Sigmoid colon (tissue), 7 donors: ENCODE results near the gene KLK14. TPM values are rescaled to one million over a fixed set of nuclear protein-coding genes. Genes with fewer than 3 reads are reported as not detected.

Experiments used
- DNase-seq: peaks from one replicate; pipeline ENCODE4 v3.0.0-alpha.2; 2019
- H3K27ac ChIP-seq, 4 donors: fragments of 200-600 bp; sonication (generic); one replicate each; pipeline ENCODE4 v1.5.1; 2016 to 2019; ENCODE audit warnings: mild to moderate bottlenecking in 1 of 4
- H3K27me3 ChIP-seq, 3 donors: fragments of 200-600 bp; sonication (generic); one replicate each; pipeline ENCODE4 v1.5.1; 2019; ENCODE audit warnings: mild to moderate bottlenecking in 1 of 3
- H3K36me3 ChIP-seq, 4 donors: fragments of 200-600 bp; sonication (generic); one replicate each; pipeline ENCODE4 v1.5.1; 2016 to 2019
- H3K4me1 ChIP-seq, 4 donors: fragments of 200-600 bp; sonication (generic); one replicate each; pipeline ENCODE4 v1.5.1; 2017 to 2019
- H3K4me3 ChIP-seq, 4 donors: fragments of 200-600 bp; sonication (generic); one replicate each; pipeline ENCODE4 v1.5.1; 2017 to 2019; ENCODE audit warnings: mild to moderate bottlenecking in 2 of 4, moderate library complexity in 1 of 4
- H3K9me3 ChIP-seq, 4 donors: fragments of 200-600 bp in 3 of 4; sonication (generic) in 3 of 4; one replicate each; pipeline versions ENCODE4 v1.5.1 to v1.6.1; 2013 to 2019
- CTCF ChIP-seq, 4 experiments: fragments of 450-650 bp in 3 of 4; fragments of 200-600 bp in 1 of 4; IDR thresholded peaks; one replicate each; pipeline ENCODE4 v1.5.1; 2016 to 2019; ENCODE audit warnings: antibody characterized with exemption in 4 of 4, mild to moderate bottlenecking in 3 of 4, moderate library complexity in 2 of 4
- EP300 ChIP-seq, 4 donors: sonication (generic); formaldehyde crosslinking; IDR thresholded peaks; one replicate each; pipeline ENCODE4 v1.6.1; 2017; ENCODE audit warnings: antibody characterized with exemption in 4 of 4
- POLR2A ChIP-seq, 2 donors: fragments of 450-650 bp; IDR thresholded peaks; one replicate each; pipeline ENCODE4 v1.6.1; 2016; ENCODE audit warnings: antibody characterized with exemption in 2 of 2, mild to moderate bottlenecking in 2 of 2, moderate library complexity in 2 of 2
- POLR2AphosphoS5 ChIP-seq, 4 donors: sonication (generic); formaldehyde crosslinking; IDR thresholded peaks; one replicate each; pipeline ENCODE4 v1.6.1; 2017; ENCODE audit warnings: antibody characterized with exemption in 4 of 4
- WGBS, 2 donors: extraction: QIAGEN DNeasy Blood & Tissue Kit; methylation state at CpG; one replicate each; pipeline ENCODE4 v1.1.7; 2013; 5-methylcytosine and 5-hydroxymethylcytosine counted together
- intact Hi-C: fragments of 100-400 bp; cut with DNase I; formaldehyde crosslinking; loops from one replicate; pipeline ENCODE4 v1.15.1; 2023
- polyA plus RNA-seq, 3 donors: library from polyadenylated mRNA; stranded (reverse); fragments of 200-250 nt; gene quantifications; one replicate each; pipeline ENCODE4 v1.2.3, GENCODE V29; 2013
- total RNA-seq, 4 donors: library from RNA; depleted of rRNA; stranded (reverse); fragments of >200 nt; gene quantifications; one replicate each; pipeline ENCODE4 v1.1.0, GENCODE V29; 2016
- donor health status: healthy with polysubstance abuse.
- donor health status: Bipolar disorder and iron deficiency.
- donor health status: healthy.

KLK14 gene
- total and polyA plus RNA-seq, 7 donors, result 0.51 TPM; not detected in 6

- no peak for TF ChIP-seq EP300 (IDR thresholded peaks at IDR 0.05)
- H3K36me3 ChIP-seq, result no peaks in the 10 kb centered on the region
- H3K9me3 ChIP-seq, result no peaks in the 10 kb centered on the region
- 70 to 71% methylated on average over 8 of the region's 8 CpGs for WGBS, 2 donors
- DNase-seq, result no peak
- intact Hi-C loops, result no loop called here
- peaks cover 0 to 5% (median 0%) of the 10 kb centered on the region in 4 donors for H3K4me1 ChIP-seq
- H3K4me3 ChIP-seq, result no peak overlapping the region
- H3K27me3 ChIP-seq, result no peaks in the 10 kb centered on the region
- H3K27ac ChIP-seq, result no peak overlapping the region
Observed at GRCh38 chr19:51090471-51090870, 7.8 kb upstream of the KLK14 start.

- Histone ChIP-seq H3K9me3 (no peaks in the 10 kb centered on the region), H3K4me1 (no peaks in the 10 kb centered on the region), H3K36me3 (no peaks in the 10 kb centered on the region), H3K27me3 (no peaks in the 10 kb centered on the region), H3K4me3 (no peak overlapping the region), H3K27ac (no peak overlapping the region)
- WGBS, 2 donors, result 88 to 93% methylated on average over 17 of the region's 17 CpGs
- no peak for DNase-seq
- no peak for TF ChIP-seq POLR2A (IDR thresholded peaks at IDR 0.05)
- TF ChIP-seq EP300 (IDR thresholded peaks at IDR 0.05), result no peak
- TF ChIP-seq CTCF (IDR thresholded peaks at IDR 0.05), result no peak
- TF ChIP-seq POLR2AphosphoS5 (IDR thresholded peaks at IDR 0.05), result no peak
- intact Hi-C loops, result no loop called here
Observed at GRCh38 chr19:51089786-51090185, 7.1 kb upstream of the KLK14 start.

GRCh38 chr19:51086153-51086850 lies 3.6 kb upstream of the KLK14 start:
- Histone ChIP-seq H3K9me3 (no peaks in the 10 kb centered on the region), H3K27ac (no peak overlapping the region), H3K4me3 (no peak overlapping the region), H3K4me1 (no peaks in the 10 kb centered on the region), H3K36me3 (no peaks in the 10 kb centered on the region), H3K27me3 (peaks cover 0 to 9% (median 0%) of the 10 kb centered on the region in 3 donors)
- WGBS, 2 donors, result 88 to 90% methylated on average over 18 of the region's 18 CpGs
- TF ChIP-seq POLR2A (IDR thresholded peaks at IDR 0.05) (no peak), CTCF (IDR thresholded peaks at IDR 0.05) (no peak)
- no peak for DNase-seq
- intact Hi-C loops, result no loop called here

GRCh38 chr19:51084505-51084904 lies 1.8 kb upstream of the KLK14 start:
- TF ChIP-seq EP300 (IDR thresholded peaks at IDR 0.05), result no peak
- TF ChIP-seq CTCF (IDR thresholded peaks at IDR 0.05), result no peak
- TF ChIP-seq POLR2A (IDR thresholded peaks at IDR 0.05), result no peak
- no peak for TF ChIP-seq POLR2AphosphoS5 (IDR thresholded peaks at IDR 0.05)
- peaks cover 0 to 11% (median 0%) of the 10 kb centered on the region in 3 donors for H3K27me3 ChIP-seq
- no peak overlapping the region for H3K27ac ChIP-seq
- intact Hi-C loops, result no loop called here
- H3K4me1 ChIP-seq, result no peaks in the 10 kb centered on the region
- DNase-seq, result no peak
- WGBS, 2 donors, result 70 to 80% methylated on average over 7 of the region's 7 CpGs
- no peaks in the 10 kb centered on the region for H3K36me3 ChIP-seq
- H3K4me3 ChIP-seq, result no peak overlapping the region
- no peaks in the 10 kb centered on the region for H3K9me3 ChIP-seq

- Histone ChIP-seq H3K9me3 (no peaks in the 10 kb centered on the region), H3K36me3 (no peaks in the 10 kb centered on the region), H3K27ac (no peak overlapping the region), H3K4me1 (no peaks in the 10 kb centered on the region), H3K27me3 (peaks cover 0 to 15% (median 0%) of the 10 kb centered on the region in 3 donors), H3K4me3 (no peak overlapping the region)
- TF ChIP-seq POLR2AphosphoS5 (IDR thresholded peaks at IDR 0.05), result no peak
- no peak for TF ChIP-seq CTCF (IDR thresholded peaks at IDR 0.05)
- no peak for TF ChIP-seq POLR2A (IDR thresholded peaks at IDR 0.05)
- TF ChIP-seq EP300 (IDR thresholded peaks at IDR 0.05), result no peak
- intact Hi-C loops, result no loop called here
- DNase-seq, result no peak
- 81% methylated on average over 14 of the region's 14 CpGs for WGBS, 2 donors
Observed at GRCh38 chr19:51083783-51084182, 1.1 kb upstream of the KLK14 start.
